HG02938 (cell line): ENCODE results near the gene RASSF3.

Experiments used
- ATAC-seq: cut with Tn5 transposase; IDR thresholded peaks from one replicate; pipeline ENCODE4 v1.9.1; 2021; ENCODE audit warnings: mild to moderate bottlenecking, moderate library complexity; ENCODE audit not compliant: unreplicated experiment

RASSF3 gene

DNA sequence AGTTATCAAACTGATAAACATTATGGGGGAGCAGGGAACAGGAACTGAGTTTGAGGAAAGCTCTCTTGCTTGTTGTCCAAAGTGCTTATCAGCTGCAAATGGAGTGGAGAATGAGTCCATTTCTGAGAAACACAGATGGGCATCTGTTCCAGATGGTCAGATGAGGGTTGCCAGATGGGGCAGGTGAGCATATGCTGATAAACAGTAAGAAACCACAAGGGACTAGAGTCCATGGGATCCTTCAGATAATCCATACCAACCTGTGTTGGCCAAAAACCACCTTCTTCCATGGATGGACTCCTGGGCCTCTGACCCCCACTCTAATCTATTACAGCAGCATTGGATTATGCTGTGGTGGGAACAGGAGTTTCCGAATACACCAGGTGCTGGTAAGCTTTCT, 110.6 kb downstream of the RASSF3 start:
- no peak for ATAC-seq

- ATAC-seq, result no peak
Observed at GRCh38 chr12:64722835-64723234, 112.5 kb downstream of the RASSF3 start.

DNA sequence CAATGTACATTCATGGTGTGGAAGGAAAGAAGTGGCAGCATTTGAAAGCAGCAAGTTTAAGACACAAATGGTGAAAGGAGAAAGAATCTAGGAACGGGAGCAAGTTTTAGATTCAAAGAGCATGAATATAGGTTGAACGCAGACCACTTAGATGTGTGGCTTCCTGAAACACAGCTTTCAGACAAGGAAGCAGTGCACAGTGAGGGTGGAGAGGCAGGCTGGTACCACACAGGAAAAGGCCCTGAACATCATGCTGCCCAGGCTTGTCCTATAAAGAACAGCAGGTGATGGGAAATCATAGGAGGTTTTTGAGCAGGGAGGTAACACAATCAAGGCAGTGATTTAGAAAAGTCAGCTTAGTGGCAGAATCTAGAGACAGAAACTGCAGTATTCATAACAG, 113.3 kb downstream of the RASSF3 start:
- ATAC-seq, result no peak

- ATAC-seq, result no peak
Observed at GRCh38 chr12:64724201-64724745, 114.0 kb downstream of the RASSF3 start.

GRCh38 chr12:64729909-64730587, 119.8 kb downstream of the RASSF3 start:
- ATAC-seq, result no peak

GRCh38 chr12:64730588-64730969, 120.3 kb downstream of the RASSF3 start:
- no peak for ATAC-seq

GRCh38 chr12:64731683-64732082, 121.4 kb downstream of the RASSF3 start:
- no peak for ATAC-seq

DNA sequence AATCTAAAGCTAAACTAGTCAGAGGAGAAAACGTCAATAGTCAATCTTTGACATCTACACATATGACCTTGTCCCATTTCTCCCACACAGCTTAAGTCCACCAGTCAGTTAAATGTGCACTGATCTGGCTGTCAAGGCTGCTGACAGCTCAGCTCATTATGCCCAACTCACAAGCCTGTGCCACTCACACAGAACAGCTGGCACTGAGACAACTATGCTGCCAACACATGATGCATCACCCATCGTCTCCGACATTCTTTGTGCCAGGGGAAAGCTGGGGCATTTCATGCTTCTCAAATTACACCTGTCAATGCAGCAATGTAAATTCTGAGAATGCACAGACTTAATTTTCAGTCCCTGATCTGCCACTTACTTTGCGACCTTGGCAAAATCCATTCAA, 123.6 kb downstream of the RASSF3 start:
- no peak for ATAC-seq

DNA sequence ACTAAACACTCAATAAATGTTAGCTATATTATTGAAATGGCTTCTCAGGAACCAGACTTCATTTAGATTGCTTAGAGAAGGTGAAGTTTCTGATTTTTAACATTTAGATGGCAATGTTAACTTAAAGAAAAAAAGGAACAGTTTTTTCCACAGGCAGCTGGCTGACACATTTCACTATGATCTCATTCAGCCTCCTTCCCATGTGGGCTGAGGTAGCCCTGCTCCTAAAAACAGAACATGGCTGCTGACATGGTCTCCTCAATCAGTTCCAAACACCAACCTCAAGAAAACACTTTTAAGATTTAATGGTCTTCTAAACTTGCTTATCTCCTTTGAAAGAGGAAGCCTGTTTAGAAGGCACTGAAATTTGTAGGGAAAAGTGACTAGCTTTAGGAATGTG, 125.1 kb downstream of the RASSF3 start:
- ATAC-seq, result no peak

GRCh38 chr12:64736771-64737170, 126.5 kb downstream of the RASSF3 start:
- ATAC-seq, result no peak

GRCh38 chr12:64737539-64737938, 127.2 kb downstream of the RASSF3 start:
- ATAC-seq, result no peak

GRCh38 chr12:64739778-64740177, 129.5 kb downstream of the RASSF3 start:
- ATAC-seq, result no peak

GRCh38 chr12:64740646-64741045, 130.4 kb downstream of the RASSF3 start:
- no peak for ATAC-seq

DNA sequence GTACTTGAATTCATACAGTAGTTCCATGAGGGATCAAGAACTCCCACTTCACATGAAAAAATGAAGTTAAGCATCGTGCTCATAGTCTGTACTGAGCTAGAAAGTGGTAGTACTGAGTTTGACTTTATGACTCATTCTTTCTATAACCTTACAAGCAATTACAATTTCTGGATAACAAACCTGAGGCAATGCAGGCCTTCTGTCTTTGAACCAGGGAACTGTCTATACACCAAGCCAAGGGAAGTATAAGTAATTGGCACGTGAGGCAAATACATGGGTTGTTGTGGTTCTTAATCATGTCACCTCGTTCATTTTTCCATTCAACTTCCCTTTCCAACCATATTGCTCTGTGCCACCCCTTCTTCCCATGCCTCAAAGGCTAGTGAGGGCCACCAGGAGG, 132.1 kb downstream of the RASSF3 start:
- no peak for ATAC-seq

DNA sequence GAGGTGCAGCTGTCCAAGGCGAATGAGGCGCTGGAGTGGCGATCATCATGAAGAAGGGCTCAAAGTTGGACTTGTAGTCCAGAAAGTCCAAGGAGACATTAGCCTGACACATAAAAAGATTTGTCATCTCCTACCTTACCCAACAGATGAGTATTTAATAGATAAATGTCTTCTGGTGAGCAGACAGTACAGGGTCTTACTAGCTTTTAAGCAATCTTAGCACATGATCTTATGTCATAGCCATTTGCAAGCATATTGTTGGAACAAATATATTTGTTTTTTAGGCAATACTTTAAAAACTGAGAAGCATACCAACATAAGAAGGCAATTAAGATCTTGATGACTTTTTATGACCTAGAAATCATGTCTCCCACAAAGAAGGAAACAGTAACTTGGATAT, 132.9 kb downstream of the RASSF3 start:
- no peak for ATAC-seq

GRCh38 chr12:64744422-64745258, 134.3 kb downstream of the RASSF3 start:
- no peak for ATAC-seq

DNA sequence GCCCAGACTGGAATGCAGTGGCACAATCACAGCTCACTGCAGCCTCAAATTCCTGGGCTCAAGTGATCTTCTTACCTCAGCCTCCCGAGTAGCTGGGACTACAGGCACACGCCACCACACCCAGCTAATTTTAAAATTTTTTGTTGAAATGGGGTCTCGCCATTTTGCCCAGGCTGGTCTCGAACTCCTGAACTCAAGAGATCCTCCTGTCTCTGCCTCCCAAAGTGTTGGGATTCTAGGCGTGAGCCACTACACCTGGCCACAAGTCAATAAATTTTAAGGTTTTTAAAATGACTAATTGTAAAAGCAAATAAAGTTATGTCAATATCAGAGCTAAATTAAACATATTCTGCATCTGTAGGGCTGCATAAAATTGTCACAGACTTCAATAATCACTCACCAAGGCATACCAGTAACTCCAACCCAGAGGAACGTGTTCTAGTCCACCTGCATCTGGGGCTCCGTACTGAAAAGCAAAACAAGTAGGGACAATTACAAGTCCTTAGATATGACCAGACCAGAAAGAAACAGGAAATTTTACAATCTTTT, 135.0 kb downstream of the RASSF3 start:
- ATAC-seq, result no peak

GRCh38 chr12:64745980-64746379, 135.7 kb downstream of the RASSF3 start:
- no peak for ATAC-seq

- ATAC-seq, result no peak
Observed at GRCh38 chr12:64746663-64747062, 136.4 kb downstream of the RASSF3 start.
